Mesenchymal stem cell (in vitro differentiated cells and primary cell): ENCODE measurements around the gene EFR3B.
"Not testable (repeated sequence)": the region's sequence is repeated elsewhere in the genome, so short reads cannot be mapped to it uniquely, and the experiment has no call there.

ENCODE experiments used
- DNase-seq: peaks from one replicate; pipeline ENCODE4 v3.0.0-alpha.2; 2013
- H2AFZ ChIP-seq: one replicate; pipeline ENCODE4 v1.6.1; 2013; ENCODE audit warnings: low read depth, mild to moderate bottlenecking, control low read depth, inconsistent platforms, low read length, moderate library complexity
- H2AK5ac ChIP-seq: 2 replicates; pipeline ENCODE4 v1.6.1; 2013; ENCODE audit warnings: low read length, moderate library complexity, mild to moderate bottlenecking, inconsistent platforms; ENCODE audit not compliant: severe bottlenecking
- H2BK120ac ChIP-seq: one replicate; pipeline ENCODE4 v1.6.1; 2013; ENCODE audit warnings: low read depth, mild to moderate bottlenecking, inconsistent platforms, low read length, moderate library complexity
- H2BK12ac ChIP-seq, 2 experiments: one replicate each; pipeline ENCODE4 v1.6.1; 2013; ENCODE audit warnings: inconsistent platforms in 2 of 2, low read length in 2 of 2, mild to moderate bottlenecking in 2 of 2, moderate library complexity in 2 of 2, control low read depth in 1 of 2
- H2BK15ac ChIP-seq: one replicate; pipeline ENCODE4 v1.6.1; 2013; ENCODE audit warnings: mild to moderate bottlenecking, low read depth, inconsistent platforms; ENCODE audit not compliant: poor library complexity, severe bottlenecking
- H2BK5ac ChIP-seq: 2 replicates; pipeline ENCODE4 v1.6.1; 2013; ENCODE audit warnings: low read depth, mild to moderate bottlenecking, low read length, control low read depth, inconsistent platforms; ENCODE audit not compliant: poor library complexity, severe bottlenecking
- H3K14ac ChIP-seq, 2 experiments: one replicate each; pipeline ENCODE4 v1.6.1; 2013; ENCODE audit warnings: inconsistent platforms in 2 of 2, low read length in 2 of 2, control low read depth in 1 of 2, mild to moderate bottlenecking in 1 of 2, moderate library complexity in 1 of 2
- H3K18ac ChIP-seq, 2 experiments: one replicate each; pipeline ENCODE4 v1.6.1; 2013; ENCODE audit warnings: inconsistent platforms in 2 of 2, low read length in 2 of 2, control low read depth in 1 of 2, low read depth in 1 of 2, mild to moderate bottlenecking in 1 of 2
- H3K23ac ChIP-seq, 2 experiments: one replicate each; pipeline ENCODE4 v1.6.1; 2013; ENCODE audit warnings: inconsistent platforms in 2 of 2, low read length in 2 of 2, mild to moderate bottlenecking in 2 of 2, moderate library complexity in 2 of 2, control low read depth in 1 of 2
- H3K27ac ChIP-seq: 2 replicates; pipeline ENCODE4 v1.5.1; 2013; ENCODE audit warnings: mild to moderate bottlenecking, moderate library complexity, low read length, control low read depth, inconsistent platforms; ENCODE audit not compliant: poor library complexity, severe bottlenecking
- H3K27me3 ChIP-seq, 2 experiments: 2 replicates each; pipeline versions ENCODE4 v1.6.1 to v1.7.0; 2013; ENCODE audit warnings: low read length in 2 of 2, mild to moderate bottlenecking in 2 of 2, moderate library complexity in 2 of 2, control low read depth in 1 of 2, inconsistent platforms in 1 of 2; ENCODE audit not compliant: control insufficient read depth in 1 of 2, insufficient read depth in 1 of 2
- H3K36me3 ChIP-seq, 2 experiments: 2 replicates each; pipeline versions ENCODE4 v1.6.1 to v1.7.0; 2013; ENCODE audit warnings: low read length in 2 of 2, control low read depth in 1 of 2, inconsistent platforms in 1 of 2, low read depth in 1 of 2, mild to moderate bottlenecking in 1 of 2; ENCODE audit not compliant: insufficient read depth in 2 of 2, control insufficient read depth in 1 of 2
- H3K4ac ChIP-seq, 2 experiments: one replicate each; pipeline ENCODE4 v1.6.1; 2013; ENCODE audit warnings: inconsistent platforms in 2 of 2, low read length in 2 of 2, mild to moderate bottlenecking in 2 of 2, moderate library complexity in 2 of 2, control low read depth in 1 of 2, low read depth in 1 of 2
- H3K4me1 ChIP-seq: 2 replicates; pipeline ENCODE4 v1.6.1; 2013; ENCODE audit warnings: low read depth, low read length, control low read depth; ENCODE audit not compliant: control insufficient read depth, insufficient read depth
- H3K4me2 ChIP-seq: 2 replicates; pipeline ENCODE4 v1.6.1; 2013; ENCODE audit warnings: low read length, mild to moderate bottlenecking, inconsistent platforms; ENCODE audit not compliant: poor library complexity, severe bottlenecking
- H3K4me3 ChIP-seq, 2 experiments: 2 replicates each; pipeline versions ENCODE4 v1.5.1 to v1.7.0; 2013; ENCODE audit warnings: low read length in 2 of 2, mild to moderate bottlenecking in 2 of 2, control low read depth in 1 of 2, low read depth in 1 of 2; ENCODE audit not compliant: insufficient read depth in 1 of 2
- H3K79me1 ChIP-seq: replicated peaks from 2 replicates; pipeline ENCODE4 v1.6.1; 2013; ENCODE audit warnings: mild to moderate bottlenecking, control low read depth, low read length, inconsistent platforms; ENCODE audit not compliant: poor library complexity, severe bottlenecking
- H3K9ac ChIP-seq: 2 replicates; pipeline ENCODE4 v1.7.0; 2013; ENCODE audit warnings: mild to moderate bottlenecking, low read length, moderate library complexity
- H3K9me3 ChIP-seq: 2 replicates; pipeline ENCODE4 v1.7.0; 2013; ENCODE audit warnings: mild to moderate bottlenecking, low read length; ENCODE audit not compliant: control insufficient read depth
- H4K8ac ChIP-seq: one replicate; pipeline ENCODE4 v1.6.1; 2013; ENCODE audit warnings: inconsistent platforms, mild to moderate bottlenecking, low read length, moderate library complexity
- H4K91ac ChIP-seq: one replicate; pipeline ENCODE4 v1.6.1; 2013; ENCODE audit warnings: mild to moderate bottlenecking, low read length, inconsistent platforms
- WGBS: methylation state at CpG from one replicate; pipeline ENCODE4 v1.1.7; 2013; ENCODE audit warnings: mixed read lengths; 5-methylcytosine and 5-hydroxymethylcytosine counted together

The EFR3B gene

GRCh38 chr2:25009954-25010353 is 31.9 kb upstream of the EFR3B start:
- no peak overlapping the region for H2AK5ac ChIP-seq
- no peak overlapping the region for H3K4ac ChIP-seq
- no peaks in the 10 kb centered on the region for H3K79me1 ChIP-seq
- H3K14ac ChIP-seq = no peak overlapping the region
- WGBS = 74% methylated on average over 11 of the region's 11 CpGs
- no peak overlapping the region for H2AFZ ChIP-seq
- no peaks in the 10 kb centered on the region for H3K9me3 ChIP-seq
- H3K36me3 ChIP-seq = no peaks in the 10 kb centered on the region
- no peaks in the 10 kb centered on the region for H3K4me1 ChIP-seq
- no peak overlapping the region for H3K4me3 ChIP-seq
- H4K8ac ChIP-seq = no peak overlapping the region
- no peak overlapping the region for H4K91ac ChIP-seq
- H3K9ac ChIP-seq = no peak overlapping the region
- no peak overlapping the region for H2BK15ac ChIP-seq
- no peak overlapping the region for H3K23ac ChIP-seq
- H2BK120ac ChIP-seq = no peak overlapping the region
- peaks cover 0 to 3% of the 10 kb centered on the region in 2 experiments for H3K27me3 ChIP-seq
- no peak overlapping the region for H2BK12ac ChIP-seq
- no peak for DNase-seq
- H3K4me2 ChIP-seq = no peak overlapping the region
- no peak overlapping the region for H3K27ac ChIP-seq
- H3K18ac ChIP-seq = no peak overlapping the region
- H2BK5ac ChIP-seq = no peak overlapping the region

- H3K9me3 ChIP-seq = not testable (repeated sequence)
- WGBS = 92% methylated on average over 2 of the region's 2 CpGs
These were observed 30.5 kb upstream of the EFR3B start for GRCh38 chr2:25011342-25011741.

GRCh38 chr2:25014631-25015030 is 27.2 kb upstream of the EFR3B start:
- Histone ChIP-seq H2BK15ac (no peak overlapping the region), H2AFZ (no peak overlapping the region), H4K91ac (no peak overlapping the region), H3K79me1 (no peaks in the 10 kb centered on the region), H3K4me2 (no peak overlapping the region), H3K27ac (no peak overlapping the region), H2AK5ac (no peak overlapping the region), H3K14ac (no peak overlapping the region), H3K36me3 (no peaks in the 10 kb centered on the region), H3K4ac (no peak overlapping the region), H3K9me3 (no peaks in the 10 kb centered on the region), H3K4me3 (no peak overlapping the region), H2BK12ac (no peak overlapping the region), H3K23ac (no peak overlapping the region), H3K27me3 (no peaks in the 10 kb centered on the region), H3K9ac (no peak overlapping the region), H2BK120ac (no peak overlapping the region), H4K8ac (no peak overlapping the region), H3K4me1 (no peaks in the 10 kb centered on the region), H3K18ac (no peak overlapping the region), H2BK5ac (no peak overlapping the region)
- 94% methylated on average over 9 of the region's 9 CpGs for WGBS
- no peak for DNase-seq

More at GRCh38 chr2:25011342-25011741, 30.5 kb upstream of the EFR3B start:
- not testable (repeated sequence) for H3K27ac ChIP-seq, H4K8ac ChIP-seq, H2BK15ac ChIP-seq, H3K4ac ChIP-seq, H3K27me3 ChIP-seq, DNase-seq, H3K79me1 ChIP-seq, H3K18ac ChIP-seq, H2BK12ac ChIP-seq, H2BK5ac ChIP-seq, H3K23ac ChIP-seq, H4K91ac ChIP-seq, H2AK5ac ChIP-seq, H3K4me1 ChIP-seq, H2BK120ac ChIP-seq, H3K4me3 ChIP-seq, H3K36me3 ChIP-seq, H3K9ac ChIP-seq, H3K14ac ChIP-seq, H2AFZ ChIP-seq, H3K4me2 ChIP-seq

- no peak overlapping the region for H2BK120ac ChIP-seq
- H3K27me3 ChIP-seq = no peaks in the 10 kb centered on the region
- no peak overlapping the region for H3K4ac ChIP-seq
- H3K36me3 ChIP-seq = no peaks in the 10 kb centered on the region
- H4K91ac ChIP-seq = no peak overlapping the region
- no peak overlapping the region for H2AK5ac ChIP-seq
- no peaks in the 10 kb centered on the region for H3K9me3 ChIP-seq
- no peak overlapping the region for H2BK12ac ChIP-seq
- no peak overlapping the region for H3K9ac ChIP-seq
- DNase-seq = no peak
- no peak overlapping the region for H2BK5ac ChIP-seq
- H3K79me1 ChIP-seq = no peaks in the 10 kb centered on the region
- over 99% methylated on average over 3 of the region's 7 CpGs for WGBS
- H3K27ac ChIP-seq = no peak overlapping the region
- no peak overlapping the region for H3K23ac ChIP-seq
- no peak overlapping the region for H2AFZ ChIP-seq
- H3K4me1 ChIP-seq = no peaks in the 10 kb centered on the region
- H3K4me3 ChIP-seq = no peak overlapping the region
- H3K14ac ChIP-seq = no peak overlapping the region
- H3K18ac ChIP-seq = no peak overlapping the region
- no peak overlapping the region for H4K8ac ChIP-seq
- no peak overlapping the region for H3K4me2 ChIP-seq
- H2BK15ac ChIP-seq = no peak overlapping the region
These were observed 23.2 kb upstream of the EFR3B start for GRCh38 chr2:25018681-25019080.
